ENCODE data around the gene ERI3.

DNA sequence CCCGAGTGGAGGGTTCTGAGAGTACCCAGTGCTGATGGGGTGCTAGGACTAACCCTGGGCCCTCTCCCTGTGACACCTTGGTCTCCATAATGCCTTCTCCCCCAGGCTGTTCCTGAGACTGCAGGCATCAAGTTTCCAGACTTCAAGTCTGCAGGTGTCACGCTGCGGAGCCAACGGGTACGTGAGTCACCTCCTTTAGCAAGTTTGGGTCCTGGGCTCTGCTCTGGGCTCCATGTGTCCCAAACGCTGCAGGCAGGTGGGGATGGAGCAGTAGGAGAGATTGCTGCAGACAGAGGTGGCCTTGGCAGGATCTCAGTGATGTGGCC lies 135.8 kb downstream of the ERI3 start:
- TF ChIP-seq, protein P1, sequence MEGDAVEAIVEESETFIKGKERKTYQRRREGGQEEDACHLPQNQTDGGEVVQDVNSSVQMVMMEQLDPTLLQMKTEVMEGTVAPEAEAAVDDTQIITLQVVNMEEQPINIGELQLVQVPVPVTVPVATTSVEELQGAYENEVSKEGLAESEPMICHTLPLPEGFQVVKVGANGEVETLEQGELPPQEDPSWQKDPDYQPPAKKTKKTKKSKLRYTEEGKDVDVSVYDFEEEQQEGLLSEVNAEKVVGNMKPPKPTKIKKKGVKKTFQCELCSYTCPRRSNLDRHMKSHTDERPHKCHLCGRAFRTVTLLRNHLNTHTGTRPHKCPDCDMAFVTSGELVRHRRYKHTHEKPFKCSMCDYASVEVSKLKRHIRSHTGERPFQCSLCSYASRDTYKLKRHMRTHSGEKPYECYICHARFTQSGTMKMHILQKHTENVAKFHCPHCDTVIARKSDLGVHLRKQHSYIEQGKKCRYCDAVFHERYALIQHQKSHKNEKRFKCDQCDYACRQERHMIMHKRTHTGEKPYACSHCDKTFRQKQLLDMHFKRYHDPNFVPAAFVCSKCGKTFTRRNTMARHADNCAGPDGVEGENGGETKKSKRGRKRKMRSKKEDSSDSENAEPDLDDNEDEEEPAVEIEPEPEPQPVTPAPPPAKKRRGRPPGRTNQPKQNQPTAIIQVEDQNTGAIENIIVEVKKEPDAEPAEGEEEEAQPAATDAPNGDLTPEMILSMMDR (IDR thresholded peaks at IDR 0.05; ENCODE audit: poor library complexity): no peak
- TF ChIP-seq EZH2phosphoT487 (IDR thresholded peaks at IDR 0.05; ENCODE audit: low read depth, severe bottlenecking, unreplicated experiment) (no peak), EZH2 (IDR thresholded peaks at IDR 0.05; ENCODE audit: borderline replicate concordance) (no peak)
